Right renal pelvis (tissue), 4 donors: ENCODE data around the gene CEP128. TPM values are rescaled to one million over a fixed set of nuclear protein-coding genes. Genes with fewer than 3 reads are reported as not detected.

ENCODE experiments used
- DNase-seq, 4 donors: peaks; one replicate each; pipeline ENCODE4 v3.0.0-alpha.2; 2013; ENCODE audit warnings: low read depth in 4 of 4, low spot score in 3 of 4, missing footprints in 1 of 4
- polyA plus RNA-seq, 4 donors: library from polyadenylated mRNA; unstranded; fragments of 120-200 nt; gene quantifications; one replicate each; pipeline ENCODE4 v1.2.1, GENCODE V29; 2013; ENCODE audit not compliant: insufficient read length in 4 of 4

The CEP128 gene
- polyA plus RNA-seq, 4 donors, result 5.5 to 7.2 (median 6.4) TPM

- DNase-seq, result no peak
Observed at GRCh38 chr14:80567905-80568536, 373.5 kb downstream of the CEP128 start.

DNA sequence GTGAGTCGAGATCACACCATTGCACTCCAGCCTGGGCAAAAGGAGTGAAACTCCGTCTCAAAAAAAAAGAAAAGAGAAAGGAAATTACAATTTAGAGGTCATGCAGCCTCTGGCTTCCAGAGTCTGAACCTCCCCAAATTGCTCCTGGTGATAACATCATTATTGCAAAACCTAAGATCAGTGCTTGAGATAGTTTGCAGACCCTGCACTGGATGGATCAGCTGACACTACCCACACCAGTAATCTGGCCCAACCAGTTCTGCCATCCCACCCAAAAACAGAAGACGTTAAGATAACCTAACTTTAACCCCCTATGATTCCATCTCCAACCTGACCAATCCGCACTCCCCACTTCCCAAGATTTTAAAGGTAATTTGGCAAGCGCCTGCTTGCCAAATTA is 376.5 kb downstream of the CEP128 start:
- DNase-seq, result no peak

DNA sequence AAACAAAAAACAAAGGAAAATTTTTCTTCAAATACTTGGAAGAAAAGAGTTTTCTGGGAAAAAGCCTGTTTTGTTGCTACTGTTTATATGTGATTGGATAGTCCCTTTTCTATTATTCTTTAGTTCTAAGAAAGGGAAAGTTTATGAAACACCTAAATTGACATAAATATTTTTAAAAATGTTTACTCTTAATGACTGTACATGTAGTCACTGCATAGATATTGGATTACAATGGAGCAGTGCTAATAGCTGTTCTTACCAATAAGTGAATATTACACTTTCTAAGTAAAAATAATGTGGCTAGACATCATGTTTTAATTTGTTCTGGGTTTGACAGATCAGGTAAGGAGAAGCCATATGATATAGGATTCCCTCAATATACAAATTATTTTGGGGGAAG is 377.5 kb downstream of the CEP128 start:
- DNase-seq, result no peak

- no peak for DNase-seq
Observed at GRCh38 chr14:80560800-80561657, 380.5 kb downstream of the CEP128 start.

DNA sequence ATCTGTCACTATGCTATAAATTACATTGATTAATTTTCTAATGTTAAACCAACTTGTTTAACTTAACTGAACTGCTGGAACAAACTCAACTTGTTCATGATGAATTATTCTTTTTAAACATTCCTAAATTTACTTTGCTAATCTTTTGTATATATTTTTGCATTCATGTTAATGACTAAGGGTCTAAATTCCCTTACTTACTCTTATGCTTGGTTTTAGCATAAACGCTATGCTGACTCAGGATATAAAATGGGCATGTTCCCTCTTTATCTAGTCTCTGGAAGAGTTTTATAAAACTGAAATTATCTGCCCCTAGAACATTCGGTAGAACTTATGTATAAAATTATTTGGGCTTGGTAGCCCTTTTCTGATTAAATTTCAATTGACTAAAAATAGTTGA is 387.4 kb downstream of the CEP128 start:
- no peak for DNase-seq

- no peak for DNase-seq
Observed at GRCh38 chr14:80549141-80549540, 392.4 kb downstream of the CEP128 start.

- no peak for DNase-seq
Observed at GRCh38 chr14:80545935-80546854, 395.3 kb downstream of the CEP128 start.

- DNase-seq, result no peak
Observed at GRCh38 chr14:80544366-80544765, 397.2 kb downstream of the CEP128 start.

GRCh38 chr14:80543211-80543610 is 398.3 kb downstream of the CEP128 start:
- no peak for DNase-seq

- no peak for DNase-seq
Observed at GRCh38 chr14:80538633-80539375, 402.7 kb downstream of the CEP128 start.

DNA sequence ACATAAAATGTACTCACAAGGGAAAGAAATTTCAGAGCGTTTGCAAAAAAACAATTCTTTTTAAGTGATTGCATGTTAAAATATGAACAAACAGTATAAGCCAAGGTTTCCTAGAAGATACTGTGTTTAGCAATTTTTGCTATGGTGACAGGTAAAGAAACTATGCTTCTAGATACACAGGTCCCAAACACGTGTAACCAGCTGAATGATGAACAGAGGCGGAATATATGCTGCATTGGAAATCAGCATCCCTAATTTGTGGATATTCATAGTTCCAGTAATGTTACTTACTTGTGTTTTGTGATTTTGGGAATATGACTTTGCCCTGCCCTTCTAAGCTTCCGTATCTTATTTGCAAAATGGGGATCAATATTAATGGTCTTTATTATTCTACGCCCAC is 403.9 kb downstream of the CEP128 start:
- no peak for DNase-seq

GRCh38 chr14:80536456-80536855 is 405.1 kb downstream of the CEP128 start:
- DNase-seq, result no peak

GRCh38 chr14:80535171-80535570 is 406.4 kb downstream of the CEP128 start:
- DNase-seq, result no peak

- DNase-seq, result no peak
Observed at GRCh38 chr14:80523518-80524117, 417.9 kb downstream of the CEP128 start.

DNA sequence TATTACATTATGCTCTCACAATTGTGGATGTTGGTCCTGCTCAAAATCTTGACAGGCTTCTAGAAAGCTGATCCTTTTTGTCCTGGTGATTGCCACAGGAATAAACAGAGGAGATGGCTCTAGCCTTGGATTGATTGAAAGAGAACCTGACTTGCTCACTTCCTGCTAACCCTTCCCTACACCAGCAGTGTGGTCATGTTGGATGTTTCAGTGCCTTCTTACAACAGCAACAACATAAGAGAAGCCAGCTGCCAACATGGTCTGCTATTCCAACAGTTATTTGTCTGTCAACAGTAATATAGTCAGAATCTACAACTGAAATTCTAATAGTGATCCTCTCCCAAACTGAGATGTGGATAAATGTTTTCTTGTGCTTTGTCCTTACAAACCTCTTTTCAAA is 418.6 kb downstream of the CEP128 start:
- DNase-seq, result no peak

DNA sequence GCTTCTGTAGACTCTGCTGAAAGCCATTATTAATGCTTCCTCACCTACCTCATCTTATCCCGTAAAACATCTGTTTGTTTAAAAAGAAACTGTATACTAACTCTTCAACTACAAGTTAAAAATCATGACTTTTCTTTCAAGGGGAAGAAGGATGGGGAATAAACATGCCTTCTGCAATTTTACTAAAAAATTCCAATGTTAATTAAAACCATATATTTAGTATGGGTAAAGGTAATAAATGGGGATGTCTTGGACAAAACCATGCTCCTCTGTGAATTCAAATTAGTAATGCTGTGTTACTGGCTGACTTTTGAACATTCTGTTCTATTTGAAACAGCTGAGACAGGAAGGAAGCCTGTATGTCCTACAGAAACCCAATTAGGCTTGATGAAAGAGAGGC is 419.1 kb downstream of the CEP128 start:
- no peak for DNase-seq

DNA sequence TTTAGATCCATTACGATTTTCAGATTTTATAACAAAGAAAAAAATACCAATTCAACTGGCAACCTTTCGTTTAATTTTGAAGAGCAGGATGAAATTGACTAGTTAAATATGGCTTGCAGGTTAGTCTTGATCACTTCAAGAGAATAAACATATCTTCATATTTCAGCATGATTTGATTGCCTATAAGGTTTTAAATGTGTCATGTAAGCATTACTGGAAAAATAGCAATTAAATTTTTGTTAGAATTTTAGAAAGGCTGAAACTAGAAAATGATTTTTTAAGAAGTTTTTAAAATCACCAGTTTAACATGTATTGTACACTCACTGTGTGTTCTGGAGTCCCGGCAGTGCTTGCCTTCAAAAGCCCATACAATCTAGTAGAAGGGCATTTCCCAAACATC is 420.1 kb downstream of the CEP128 start:
- no peak for DNase-seq

DNA sequence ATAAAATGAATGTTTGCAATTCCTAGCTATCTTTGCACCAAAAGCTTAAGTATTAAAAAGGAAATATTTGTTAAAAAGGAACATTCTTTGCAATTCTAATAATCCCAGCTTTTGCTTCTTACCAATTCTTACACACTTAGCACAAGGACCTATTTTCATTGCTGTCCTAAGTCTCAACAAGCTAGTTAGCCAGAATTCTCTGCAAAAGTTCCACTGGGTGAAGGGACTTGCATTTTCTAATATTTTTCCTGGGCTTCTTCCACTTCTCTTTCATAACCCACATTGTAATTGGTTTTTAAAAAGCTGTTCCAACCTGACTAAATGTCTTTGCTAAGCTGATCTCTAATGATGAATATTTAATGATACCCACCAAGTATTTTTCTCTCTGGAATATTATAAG is 422.5 kb downstream of the CEP128 start:
- no peak for DNase-seq

DNA sequence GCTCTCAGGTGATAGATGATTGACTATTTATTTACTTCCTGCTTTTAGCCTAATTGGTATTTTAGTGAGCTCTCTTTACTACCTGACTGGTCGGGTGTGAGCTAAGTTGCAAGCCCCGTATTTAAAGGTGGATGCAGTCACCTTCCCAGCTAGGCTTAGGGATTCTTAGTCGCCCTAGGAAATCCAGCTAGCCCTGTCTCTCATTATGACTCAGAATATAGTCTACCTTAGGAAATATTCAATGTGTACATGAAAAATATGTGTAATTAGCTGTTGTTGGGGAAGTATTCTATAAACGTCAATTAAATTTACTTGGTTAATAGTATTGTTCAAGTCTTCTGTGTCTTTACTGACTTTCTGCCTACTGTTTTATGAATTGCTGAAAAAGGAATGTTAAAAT is 423.4 kb downstream of the CEP128 start:
- no peak for DNase-seq

DNA sequence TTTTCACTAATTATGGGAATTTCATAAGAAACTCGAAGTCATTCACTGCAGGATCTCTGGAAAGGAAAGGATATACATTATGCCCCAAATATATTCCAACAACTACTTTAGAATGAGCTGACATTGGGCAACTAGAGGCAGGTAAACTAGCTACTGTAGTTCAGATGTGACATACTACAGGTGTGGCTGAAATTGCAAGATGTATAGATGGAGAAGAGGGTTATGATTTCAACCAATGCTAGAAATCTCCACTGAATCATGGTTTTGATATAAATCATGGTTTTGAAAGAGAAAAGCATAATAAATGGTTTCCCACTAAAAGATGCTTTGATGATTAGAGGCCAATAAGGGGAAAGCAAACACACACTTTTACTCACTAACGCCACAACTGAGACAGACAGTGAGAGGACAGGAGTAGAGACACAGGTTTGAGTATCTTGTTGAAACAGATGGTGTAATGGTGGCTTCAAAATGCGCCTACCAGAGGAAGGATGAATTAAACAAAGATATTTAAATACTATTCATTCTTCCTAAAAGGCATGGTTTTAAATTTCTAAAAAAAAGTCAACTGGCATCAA is 434.2 kb downstream of the CEP128 start:
- DNase-seq, result no peak
